GM12878 (cell line): ENCODE data around the gene PPP1R7. TPM values are rescaled to one million over a fixed set of nuclear protein-coding genes. Genes with fewer than 3 reads are reported as not detected.
A peak's percentile ranks its signal among the peaks of the same experiment; 100 is the strongest.

Source experiments
- ATAC-seq: fragments of 200-7000 bp; cut with Tn5 transposase; 3 replicates; pipeline ENCODE4 v1.9.1; 2020; ENCODE audit warnings: mild to moderate bottlenecking, moderate library complexity
- BruUV-seq: library from RNA; stranded (reverse); fragments of 400-500 nt; replicated peaks from 2 replicates; lab custom pipeline; 2021; lab: Mats Ljungman, UMichigan
- CTCF ChIA-PET: fragments of 300-600 bp; sonication (Branson Sonifier 250); formaldehyde crosslinking; extraction: SDS; loops from one replicate; lab custom pipeline; 2021; ENCODE audit warnings: inconsistent platforms; lab: Yijun Ruan, JAX
- POLR2A ChIA-PET: fragments of 350-600 bp; formaldehyde crosslinking; extraction: SDS; loops from one replicate; lab custom pipeline; 2021; ENCODE audit warnings: inconsistent platforms; lab: Charles Lee
- RAD21 ChIA-PET: fragments of 300-600 bp; sonication (Branson Sonifier 250); formaldehyde crosslinking; loops from one replicate; lab custom pipeline; 2023; ENCODE audit warnings: antibody characterized with exemption; ENCODE audit not compliant: unreplicated experiment; lab: Charles Lee
- SMC1A ChIA-PET: fragments of 300-600 bp; sonication (Branson Sonifier 250); formaldehyde crosslinking; loops from one replicate; lab custom pipeline; 2023; ENCODE audit not compliant: unreplicated experiment, uncharacterized antibody; lab: Charles Lee
- DNase-seq: peaks from one replicate; pipeline ENCODE4 v3.0.0-alpha.2; 2011; ENCODE audit warnings: low read depth, low spot score
- FAIRE-seq: peaks from 3 replicates; lab custom pipeline; 2011; peaks lifted over from hg19 to GRCh38; lab: Jason Lieb, UNC
- H2AFZ ChIP-seq: 2 replicates; pipeline ENCODE4 v1.6.0; 2011; ENCODE audit warnings: low read depth, low read length, control low read depth; ENCODE audit not compliant: control insufficient read depth
- H3K27ac ChIP-seq: 2 replicates; pipeline ENCODE4 v1.5.1; 2011; ENCODE audit warnings: control low read depth; ENCODE audit not compliant: control insufficient read depth, insufficient read depth
- H3K27me3 ChIP-seq, 2 experiments: replicated peaks in 1 of 2; 2 replicates each; pipeline versions ENCODE4 v1.6.0 to v1.6.1; 2011; ENCODE audit warnings: low read length in 1 of 2; ENCODE audit not compliant: control insufficient read depth in 2 of 2, insufficient read depth in 2 of 2
- H3K36me3 ChIP-seq, 2 experiments: 2 replicates each; pipeline ENCODE4 v1.5.1; 2011; ENCODE audit warnings: low read length in 1 of 2; ENCODE audit not compliant: control insufficient read depth in 2 of 2, insufficient read depth in 2 of 2
- H3K4me1 ChIP-seq: 2 replicates; pipeline ENCODE4 v1.6.1; 2011; ENCODE audit warnings: mild to moderate bottlenecking, low read length, moderate library complexity, mixed read lengths; ENCODE audit not compliant: control insufficient read depth, insufficient read depth
- H3K4me2 ChIP-seq: 2 replicates; pipeline ENCODE4 v1.6.0; 2011; ENCODE audit warnings: control low read depth; ENCODE audit not compliant: control insufficient read depth, insufficient read depth
- H3K4me3 ChIP-seq: fragments of 200-600 bp; sonication (generic); 2 replicates; pipeline ENCODE4 v1.5.1; 2016
- H3K79me2 ChIP-seq: 2 replicates; pipeline ENCODE4 v1.6.0; 2011; ENCODE audit warnings: low read length; ENCODE audit not compliant: control insufficient read depth, insufficient read depth
- H3K9ac ChIP-seq: 2 replicates; pipeline ENCODE4 v1.8.0; 2011; ENCODE audit warnings: low read length, control low read depth, mixed read lengths; ENCODE audit not compliant: control insufficient read depth, insufficient read depth
- H3K9me3 ChIP-seq: replicated peaks from 3 replicates; pipeline ENCODE4 v1.5.1; 2011; ENCODE audit warnings: mild to moderate bottlenecking, low read length; ENCODE audit not compliant: control insufficient read depth, insufficient read depth
- H4K20me1 ChIP-seq: 2 replicates; pipeline ENCODE4 v1.6.0; 2011; ENCODE audit not compliant: control insufficient read depth, insufficient read depth
- ATF2 ChIP-seq: IDR thresholded peaks from 2 replicates; pipeline ENCODE4 v1.6.1; 2012; ENCODE audit warnings: low read length, inconsistent platforms
- CBX3 ChIP-seq: fragments of 200-600 bp; sonication (generic); IDR thresholded peaks from 2 replicates; pipeline ENCODE4 v1.6.1; 2016; ENCODE audit warnings: low read depth, borderline replicate concordance
- CREM ChIP-seq: IDR thresholded peaks from 2 replicates; pipeline ENCODE4 v1.6.1; 2014; ENCODE audit warnings: antibody characterized with exemption, low read depth
- CTCF ChIP-seq, 3 experiments: IDR thresholded peaks in 2 of 3; conservative IDR thresholded peaks in 1 of 3; 2 replicates each; pipeline ENCODE4 v1.5.1; 2011; ENCODE audit warnings: low read depth in 3 of 3, low read length in 3 of 3, mild to moderate bottlenecking in 3 of 3, control low read depth in 2 of 3, moderate library complexity in 2 of 3, inconsistent platforms in 1 of 3, mixed read lengths in 1 of 3; ENCODE audit not compliant: control insufficient read depth in 2 of 3, insufficient read depth in 1 of 3; ENCODE audit errors: extremely low read depth in 1 of 3
- IKZF1 ChIP-seq: fragments of 450-650 bp; conservative IDR thresholded peaks from 2 replicates; pipeline ENCODE4 v1.6.1; 2017; ENCODE audit warnings: antibody characterized with exemption, mild to moderate bottlenecking
- IRF5 ChIP-seq: fragments of 450-650 bp; IDR thresholded peaks from 2 replicates; pipeline ENCODE4 v1.6.1; 2017; ENCODE audit warnings: borderline replicate concordance
- JUND ChIP-seq: IDR thresholded peaks from 2 replicates; pipeline ENCODE4 v1.6.1; 2012; ENCODE audit warnings: low read depth, mild to moderate bottlenecking, low read length, improper control_type of control experiment, moderate library complexity
- MEF2A ChIP-seq: IDR thresholded peaks from 2 replicates; pipeline ENCODE4 v1.6.1; 2011; ENCODE audit warnings: low read depth, mild to moderate bottlenecking, low read length, moderate library complexity; ENCODE audit not compliant: insufficient read depth
- MTA2 ChIP-seq: fragments of 450-650 bp; IDR thresholded peaks from 2 replicates; pipeline ENCODE4 v1.6.1; 2016; ENCODE audit warnings: low read depth, mild to moderate bottlenecking, moderate library complexity
- POU2F2 ChIP-seq: IDR thresholded peaks from 3 replicates; pipeline ENCODE4 v1.6.1; 2011; ENCODE audit warnings: low read depth, mild to moderate bottlenecking, low read length, borderline replicate concordance
- RCOR1 ChIP-seq: conservative IDR thresholded peaks from 2 replicates; pipeline ENCODE4 v1.6.1; 2012; ENCODE audit warnings: low read depth, low read length, improper control_type of control experiment
- SIN3A ChIP-seq: IDR thresholded peaks from 2 replicates; pipeline ENCODE4 v1.6.1; 2012; ENCODE audit warnings: low read depth, low read length, improper control_type of control experiment
- USF2 ChIP-seq: IDR thresholded peaks from 2 replicates; pipeline ENCODE4 v1.6.1; 2011; ENCODE audit warnings: low read depth, low read length, improper control_type of control experiment, borderline replicate concordance
- YBX1 ChIP-seq: fragments of 450-650 bp; IDR thresholded peaks from 2 replicates; pipeline ENCODE4 v1.6.1; 2016; ENCODE audit warnings: antibody characterized with exemption
- ZNF24 ChIP-seq: fragments of 450-650 bp; IDR thresholded peaks from 2 replicates; pipeline ENCODE4 v1.6.1; 2017; ENCODE audit warnings: antibody characterized with exemption, mild to moderate bottlenecking
- ZSCAN29 ChIP-seq: fragments of 450-650 bp; IDR thresholded peaks from 2 replicates; pipeline ENCODE4 v1.6.1; 2017; ENCODE audit warnings: mild to moderate bottlenecking, moderate library complexity
- ZZZ3 ChIP-seq: IDR thresholded peaks from 2 replicates; pipeline ENCODE4 v1.6.1; 2011; ENCODE audit warnings: low read depth; ENCODE audit not compliant: control insufficient read depth, insufficient read length
- WGBS: methylation state at CpG from one replicate; pipeline ENCODE4 v1.1.6; 2016; ENCODE audit warnings: low lambda C conversion rate; ENCODE audit not compliant: insufficient replicate concordance, insufficient coverage; ENCODE audit errors: missing lambda C conversion rate; 5-methylcytosine and 5-hydroxymethylcytosine counted together
- in situ Hi-C: fragments of 300-500 bp; cut with MboI; formaldehyde crosslinking; loops from 9 replicates; pipeline ENCODE4 v1.14.3; 2018; ENCODE audit warnings: mixed read lengths
- intact Hi-C: fragments of 100-400 bp; cut with micrococcal nuclease; formaldehyde crosslinking; loops from one replicate; pipeline ENCODE4 v1.14.2; 2022; ENCODE audit not compliant: unreplicated experiment
- polyA plus RNA-seq, 11 experiments: library from polyadenylated mRNA; depleted of rRNA in 4 of 11; unstranded in 6 of 11; stranded (reverse) in 5 of 11; fragments of >200 nt; fragmentation: Nextera tagmentation in 4 of 11; fragmentation: Illumina TruSeq in 1 of 11; extraction: Ambion mirVana in 4 of 11; extraction: Trizol in 1 of 11; gene quantifications; 1 replicate in 1 of 11; 2 replicates in 10 of 11; pipeline versions ENCODE4 v1.2.1 to v1.2.3, GENCODE V29; 2011 to 2016; ENCODE audit warnings: inconsistent platforms in 2 of 11, missing spikeins in 2 of 11, low read depth in 1 of 11
- total RNA-seq, 4 experiments: library from RNA; depleted of rRNA in 3 of 4; stranded (reverse); fragments of >200 nt in 3 of 4; fragmentation: Illumina TruSeq in 1 of 4; extraction: Trizol in 1 of 4; gene quantifications; 2 replicates each; pipeline versions ENCODE4 v1.2.1 to v1.2.3, GENCODE V29; 2013 to 2021

PPP1R7 gene
- total and polyA plus RNA-seq, 10 of the 15 experiments (the other 5 are each of a cell fraction or from before 2014, with no cell fraction given) = 78.5 to 174 (median 93.7) TPM

- TF ChIP-seq CTCF (IDR thresholded peaks at IDR 0.05 in 2 of 3, conservative IDR thresholded peaks at IDR 0.05 in 1 of 3; ENCODE audit: control insufficient read depth in 2 of 3, extremely low read depth in 1 of 3, insufficient read depth in 1 of 3, low read depth in 3 of 3, low read length in 3 of 3) (no peak), RCOR1 (no peak), YBX1 (no peak), CREM (no peak), MTA2 (no peak), IKZF1 (no peak), ZZZ3 (no peak), CBX3 (no peak)
Measured at GRCh38 chr2:241203218-241204009, 53.1 kb downstream of the PPP1R7 start (continued).

- ATAC-seq = peak; percentile 17; the same call in 2 of the 3 replicates
- SMC1A ChIA-PET = no interaction called here
- Histone ChIP-seq H3K27me3 (no peaks in the 10 kb centered on the region), H3K4me1 (no peaks in the 10 kb centered on the region), H3K4me2 (no peak overlapping the region), H4K20me1 (no peaks in the 10 kb centered on the region), H3K4me3 (no peak overlapping the region), H3K27ac (no peak overlapping the region), H3K36me3 (no peaks in the 10 kb centered on the region), H3K79me2 (no peaks in the 10 kb centered on the region), H3K9me3 (no peaks in the 10 kb centered on the region), H2AFZ (no peak overlapping the region), H3K9ac (no peak overlapping the region)
- POLR2A ChIA-PET = no interaction called here
- WGBS = 71% methylated on average over 10 of the region's 10 CpGs
- BruUV-seq = no TSS peak
- DNase-seq = no peak
- intact Hi-C loops = no loop called here
- RAD21 ChIA-PET = no interaction called here
- in situ Hi-C loops = no loop called here
- CTCF ChIA-PET = no interaction called here
- FAIRE-seq = no peak
- TF ChIP-seq POU2F2 (no peak), ATF2 (no peak), CBX3 (no peak), USF2 (no peak), IRF5 (no peak), JUND (no peak), SIN3A (no peak), ZZZ3 (no peak), RCOR1 (no peak), ZSCAN29 (no peak), MEF2A (no peak), ZNF24 (no peak), MTA2 (no peak)
Measured at GRCh38 chr2:241204010-241204384, 53.7 kb downstream of the PPP1R7 start.
